Fibroblast of lung (primary cell): ENCODE results near the gene ANGEL2.

Source experiments
- EZH2 ChIP-seq: IDR thresholded peaks from 2 replicates; pipeline ENCODE4 v1.5.1; 2012; ENCODE audit warnings: low read length, control low read depth, mild to moderate bottlenecking; ENCODE audit errors: missing control alignments
- TF ChIP-seq, protein P1 (sequence below), 2 donors: IDR thresholded peaks in 1 of 2; conservative IDR thresholded peaks in 1 of 2; 1 replicate in 1 of 2; 2 replicates in 1 of 2; pipeline ENCODE4 v1.5.1; 2011 to 2012; ENCODE audit warnings: low read length in 2 of 2, control low read depth in 1 of 2, inconsistent platforms in 1 of 2, low read depth in 1 of 2, mild to moderate bottlenecking in 1 of 2

DNA sequence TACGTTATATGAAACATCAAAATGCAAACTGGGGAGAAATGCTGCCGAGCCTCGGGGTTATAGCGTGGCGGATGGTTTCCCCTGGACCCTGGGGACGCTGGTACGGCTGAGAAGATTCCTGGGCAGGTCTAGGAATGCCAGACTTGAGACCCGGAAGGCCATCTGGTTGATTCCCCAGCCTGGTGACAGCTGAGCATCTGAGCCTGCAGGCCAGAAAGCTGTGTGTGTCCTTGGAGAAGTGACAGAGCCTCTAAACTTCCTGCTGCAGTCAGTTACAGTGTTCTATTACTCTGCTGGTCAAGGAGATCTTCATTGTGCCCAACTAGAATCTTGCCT lies 63.1 kb downstream of the ANGEL2 start:
- TF ChIP-seq, protein P1, sequence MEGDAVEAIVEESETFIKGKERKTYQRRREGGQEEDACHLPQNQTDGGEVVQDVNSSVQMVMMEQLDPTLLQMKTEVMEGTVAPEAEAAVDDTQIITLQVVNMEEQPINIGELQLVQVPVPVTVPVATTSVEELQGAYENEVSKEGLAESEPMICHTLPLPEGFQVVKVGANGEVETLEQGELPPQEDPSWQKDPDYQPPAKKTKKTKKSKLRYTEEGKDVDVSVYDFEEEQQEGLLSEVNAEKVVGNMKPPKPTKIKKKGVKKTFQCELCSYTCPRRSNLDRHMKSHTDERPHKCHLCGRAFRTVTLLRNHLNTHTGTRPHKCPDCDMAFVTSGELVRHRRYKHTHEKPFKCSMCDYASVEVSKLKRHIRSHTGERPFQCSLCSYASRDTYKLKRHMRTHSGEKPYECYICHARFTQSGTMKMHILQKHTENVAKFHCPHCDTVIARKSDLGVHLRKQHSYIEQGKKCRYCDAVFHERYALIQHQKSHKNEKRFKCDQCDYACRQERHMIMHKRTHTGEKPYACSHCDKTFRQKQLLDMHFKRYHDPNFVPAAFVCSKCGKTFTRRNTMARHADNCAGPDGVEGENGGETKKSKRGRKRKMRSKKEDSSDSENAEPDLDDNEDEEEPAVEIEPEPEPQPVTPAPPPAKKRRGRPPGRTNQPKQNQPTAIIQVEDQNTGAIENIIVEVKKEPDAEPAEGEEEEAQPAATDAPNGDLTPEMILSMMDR (conservative IDR thresholded peaks at IDR 0.05 in 1 of 2, IDR thresholded peaks at IDR 0.05 in 1 of 2; ENCODE audit: low read depth in 1 of 2, low read length in 2 of 2): no peak
- TF ChIP-seq EZH2: peak; percentile 33
